Neuronal stem cell (in vitro differentiated cells): ENCODE measurements around the gene TRDN.

Experiments
- DNase-seq: peaks from one replicate; pipeline ENCODE4 v3.0.0-alpha.2; 2013; ENCODE audit warnings: low spot score
- H2AFZ ChIP-seq: one replicate; pipeline ENCODE4 v1.6.1; 2013; ENCODE audit warnings: mild to moderate bottlenecking, low read length, inconsistent platforms
- H2AK5ac ChIP-seq: 2 replicates; pipeline ENCODE4 v1.6.1; 2013; ENCODE audit warnings: low read depth, mild to moderate bottlenecking, inconsistent platforms, low read length, moderate library complexity, mixed read lengths
- H2BK120ac ChIP-seq: 2 replicates; pipeline ENCODE4 v1.6.1; 2013; ENCODE audit warnings: low read depth, mild to moderate bottlenecking, inconsistent platforms, low read length, moderate library complexity, mixed read lengths
- H2BK12ac ChIP-seq: one replicate; pipeline ENCODE4 v1.6.1; 2013; ENCODE audit warnings: low read length, inconsistent platforms
- H2BK15ac ChIP-seq: 2 replicates; pipeline ENCODE4 v1.6.1; 2013; ENCODE audit warnings: mild to moderate bottlenecking, low read length, inconsistent platforms, mixed read lengths
- H2BK5ac ChIP-seq: one replicate; pipeline ENCODE4 v1.6.1; 2013; ENCODE audit warnings: inconsistent platforms, mild to moderate bottlenecking, low read length, moderate library complexity
- H3K14ac ChIP-seq: one replicate; pipeline ENCODE4 v1.6.1; 2013; ENCODE audit warnings: low read length, inconsistent platforms
- H3K18ac ChIP-seq: 2 replicates; pipeline ENCODE4 v1.6.1; 2013; ENCODE audit warnings: low read length, inconsistent platforms
- H3K23ac ChIP-seq: 2 replicates; pipeline ENCODE4 v1.6.1; 2013; ENCODE audit warnings: low read depth, mild to moderate bottlenecking, mixed read lengths, low read length, inconsistent platforms; ENCODE audit not compliant: poor library complexity
- H3K27ac ChIP-seq: replicated peaks from 3 replicates; pipeline ENCODE4 v1.5.1; 2013; ENCODE audit warnings: low read length, inconsistent platforms
- H3K27me3 ChIP-seq, 3 experiments: 2 replicates each; pipeline ENCODE4 v1.6.1; 2013; ENCODE audit warnings: low read length in 3 of 3, mild to moderate bottlenecking in 2 of 3, inconsistent platforms in 1 of 3, low read depth in 1 of 3, mixed read lengths in 1 of 3, moderate library complexity in 1 of 3; ENCODE audit not compliant: control insufficient read depth in 3 of 3, insufficient read depth in 3 of 3
- H3K36me3 ChIP-seq, 2 donors: replicated peaks in 1 of 2; 2 replicates each; pipeline ENCODE4 v1.6.1; 2013; ENCODE audit warnings: low read length in 2 of 2; ENCODE audit not compliant: control insufficient read depth in 2 of 2, insufficient read depth in 2 of 2
- H3K4ac ChIP-seq: 2 replicates; pipeline ENCODE4 v1.6.1; 2013; ENCODE audit warnings: inconsistent platforms, mild to moderate bottlenecking, low read length, moderate library complexity
- H3K4me1 ChIP-seq, 2 donors: 1 replicate in 1 of 2; 2 replicates in 1 of 2; pipeline ENCODE4 v1.6.1; 2013; ENCODE audit warnings: low read length in 2 of 2, low read depth in 1 of 2; ENCODE audit not compliant: control insufficient read depth in 2 of 2, insufficient read depth in 1 of 2
- H3K4me2 ChIP-seq: one replicate; pipeline ENCODE4 v1.6.1; 2013; ENCODE audit warnings: mild to moderate bottlenecking, low read length, inconsistent platforms; ENCODE audit not compliant: insufficient read depth, poor library complexity, severe bottlenecking
- H3K4me3 ChIP-seq, 2 donors: 2 replicates each; pipeline ENCODE4 v1.5.1; 2013; ENCODE audit warnings: low read length in 2 of 2, mild to moderate bottlenecking in 2 of 2, inconsistent platforms in 1 of 2, moderate library complexity in 1 of 2
- H3K79me1 ChIP-seq: one replicate; pipeline ENCODE4 v1.6.1; 2013; ENCODE audit warnings: low read depth, mild to moderate bottlenecking, inconsistent platforms, low read length, moderate library complexity
- H3K9ac ChIP-seq: one replicate; pipeline ENCODE4 v1.6.1; 2013; ENCODE audit warnings: mild to moderate bottlenecking, low read depth, low read length, inconsistent platforms; ENCODE audit not compliant: poor library complexity
- H3K9me3 ChIP-seq, 2 donors: replicated peaks in 1 of 2; 2 replicates each; pipeline versions ENCODE3 to v1.6.1; 2013; ENCODE audit warnings: low read length in 2 of 2, mild to moderate bottlenecking in 2 of 2, inconsistent platforms in 1 of 2, low read depth in 1 of 2, mixed read lengths in 1 of 2, moderate library complexity in 1 of 2; ENCODE audit not compliant: control insufficient read depth in 2 of 2, insufficient read depth in 1 of 2
- H4K8ac ChIP-seq: one replicate; pipeline ENCODE4 v1.6.1; 2013; ENCODE audit warnings: low read depth, mild to moderate bottlenecking, inconsistent platforms, low read length, moderate library complexity
- H4K91ac ChIP-seq: one replicate; pipeline ENCODE4 v1.6.1; 2013; ENCODE audit warnings: low read length, low read depth, mild to moderate bottlenecking, inconsistent platforms; ENCODE audit not compliant: poor library complexity
- WGBS, 2 donors: extraction: QIAGEN DNeasy Blood & Tissue Kit; methylation state at CpG; one replicate each; pipeline ENCODE4 v1.1.7; 2013; ENCODE audit warnings: missing lambda C conversion rate in 2 of 2, mixed read lengths in 1 of 2; ENCODE audit not compliant: insufficient read length in 2 of 2, insufficient replicate concordance in 1 of 2; ENCODE audit errors: extremely low coverage in 2 of 2; 5-methylcytosine and 5-hydroxymethylcytosine counted together

Gene TRDN

GRCh38 chr6:123329337-123329736 is 307.4 kb downstream of the TRDN start:
- no peak overlapping the region for H4K91ac ChIP-seq
- no peak overlapping the region for H3K14ac ChIP-seq
- DNase-seq = no peak
- H3K9me3 ChIP-seq = no peaks in the 10 kb centered on the region
- H2BK12ac ChIP-seq = no peak overlapping the region
- no peak overlapping the region for H4K8ac ChIP-seq
- H3K4ac ChIP-seq = no peak overlapping the region
- H2BK120ac ChIP-seq = no peak overlapping the region
- H3K36me3 ChIP-seq = no peaks in the 10 kb centered on the region
- no peak overlapping the region for H3K4me3 ChIP-seq
- H2AFZ ChIP-seq = no peak overlapping the region
- no peaks in the 10 kb centered on the region for H3K4me1 ChIP-seq
- H2BK15ac ChIP-seq = no peak overlapping the region
- no peak overlapping the region for H3K9ac ChIP-seq
- H3K27me3 ChIP-seq = no peaks in the 10 kb centered on the region
- H2BK5ac ChIP-seq = no peak overlapping the region
- no peak overlapping the region for H2AK5ac ChIP-seq
- no peaks in the 10 kb centered on the region for H3K79me1 ChIP-seq
- no peak overlapping the region for H3K4me2 ChIP-seq
- H3K27ac ChIP-seq = no peak overlapping the region
- no peak overlapping the region for H3K18ac ChIP-seq
- H3K23ac ChIP-seq = no peak overlapping the region

GRCh38 chr6:123323452-123324329 is 313.1 kb downstream of the TRDN start:
- Histone ChIP-seq H4K91ac (no peak overlapping the region), H2AFZ (no peak overlapping the region), H3K4me1 (no peaks in the 10 kb centered on the region), H3K4me2 (no peak overlapping the region), H3K23ac (no peak overlapping the region), H3K9me3 (no peaks in the 10 kb centered on the region), H2BK15ac (no peak overlapping the region), H2BK5ac (no peak overlapping the region), H3K27ac (no peak overlapping the region), H2BK120ac (no peak overlapping the region), H2BK12ac (no peak overlapping the region), H3K4me3 (no peak overlapping the region), H3K36me3 (no peaks in the 10 kb centered on the region), H2AK5ac (no peak overlapping the region), H3K79me1 (no peaks in the 10 kb centered on the region), H3K14ac (no peak overlapping the region), H4K8ac (no peak overlapping the region), H3K9ac (no peak overlapping the region), H3K27me3 (no peaks in the 10 kb centered on the region), H3K4ac (no peak overlapping the region), H3K18ac (no peak overlapping the region)
- DNase-seq = no peak
- no CpG with 5 or more reads among the region's 3 CpGs for WGBS, 2 donors

- H2BK12ac ChIP-seq = no peak overlapping the region
- H3K9ac ChIP-seq = no peak overlapping the region
- no peak overlapping the region for H4K8ac ChIP-seq
- no peak overlapping the region for H3K27ac ChIP-seq
- WGBS, 2 donors = 100% methylated on average over 1 to 2 of the region's 7 CpGs
- H2BK120ac ChIP-seq = no peak overlapping the region
- no peak overlapping the region for H3K23ac ChIP-seq
- no peak overlapping the region for H2AK5ac ChIP-seq
- H3K4ac ChIP-seq = no peak overlapping the region
- no peaks in the 10 kb centered on the region for H3K36me3 ChIP-seq
- no peak overlapping the region for H2AFZ ChIP-seq
- H3K79me1 ChIP-seq = no peaks in the 10 kb centered on the region
- no peak overlapping the region for H2BK15ac ChIP-seq
- no peak overlapping the region for H2BK5ac ChIP-seq
- no peak overlapping the region for H3K14ac ChIP-seq
- H4K91ac ChIP-seq = no peak overlapping the region
- no peaks in the 10 kb centered on the region for H3K9me3 ChIP-seq
- H3K4me2 ChIP-seq = no peak overlapping the region
- no peaks in the 10 kb centered on the region for H3K27me3 ChIP-seq
- no peaks in the 10 kb centered on the region for H3K4me1 ChIP-seq
- DNase-seq = no peak
- H3K18ac ChIP-seq = no peak overlapping the region
- H3K4me3 ChIP-seq = no peak overlapping the region
These were observed 315.7 kb downstream of the TRDN start for GRCh38 chr6:123321020-123321419.

- Histone ChIP-seq H3K18ac (no peak overlapping the region), H3K14ac (no peak overlapping the region), H4K91ac (no peak overlapping the region), H2AK5ac (no peak overlapping the region), H2BK5ac (no peak overlapping the region), H3K4me2 (no peak overlapping the region), H3K4me1 (no peaks in the 10 kb centered on the region), H2BK15ac (no peak overlapping the region), H3K79me1 (no peaks in the 10 kb centered on the region), H2BK120ac (no peak overlapping the region), H3K9me3 (no peaks in the 10 kb centered on the region), H3K36me3 (no peaks in the 10 kb centered on the region), H2AFZ (no peak overlapping the region), H3K27me3 (no peaks in the 10 kb centered on the region), H3K23ac (no peak overlapping the region), H3K4ac (no peak overlapping the region), H2BK12ac (no peak overlapping the region), H4K8ac (no peak overlapping the region), H3K9ac (no peak overlapping the region), H3K27ac (no peak overlapping the region), H3K4me3 (no peak overlapping the region)
- no CpG with 5 or more reads among the region's 2 CpGs for WGBS, 2 donors
- peak; percentile 2 for DNase-seq
These were observed 319.9 kb downstream of the TRDN start for GRCh38 chr6:123316733-123317323.
